Measurements from ENCODE around the gene SHISA5.
"Not testable (repeated sequence)": the region's sequence is repeated elsewhere in the genome, so short reads cannot be mapped to it uniquely, and the experiment has no call there.

The SHISA5 gene, protein sequence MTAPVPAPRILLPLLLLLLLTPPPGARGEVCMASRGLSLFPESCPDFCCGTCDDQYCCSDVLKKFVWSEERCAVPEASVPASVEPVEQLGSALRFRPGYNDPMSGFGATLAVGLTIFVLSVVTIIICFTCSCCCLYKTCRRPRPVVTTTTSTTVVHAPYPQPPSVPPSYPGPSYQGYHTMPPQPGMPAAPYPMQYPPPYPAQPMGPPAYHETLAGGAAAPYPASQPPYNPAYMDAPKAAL
- total RNA-seq, result 36.8 to 177 (median 112) reads per million in 9 experiments

DNA sequence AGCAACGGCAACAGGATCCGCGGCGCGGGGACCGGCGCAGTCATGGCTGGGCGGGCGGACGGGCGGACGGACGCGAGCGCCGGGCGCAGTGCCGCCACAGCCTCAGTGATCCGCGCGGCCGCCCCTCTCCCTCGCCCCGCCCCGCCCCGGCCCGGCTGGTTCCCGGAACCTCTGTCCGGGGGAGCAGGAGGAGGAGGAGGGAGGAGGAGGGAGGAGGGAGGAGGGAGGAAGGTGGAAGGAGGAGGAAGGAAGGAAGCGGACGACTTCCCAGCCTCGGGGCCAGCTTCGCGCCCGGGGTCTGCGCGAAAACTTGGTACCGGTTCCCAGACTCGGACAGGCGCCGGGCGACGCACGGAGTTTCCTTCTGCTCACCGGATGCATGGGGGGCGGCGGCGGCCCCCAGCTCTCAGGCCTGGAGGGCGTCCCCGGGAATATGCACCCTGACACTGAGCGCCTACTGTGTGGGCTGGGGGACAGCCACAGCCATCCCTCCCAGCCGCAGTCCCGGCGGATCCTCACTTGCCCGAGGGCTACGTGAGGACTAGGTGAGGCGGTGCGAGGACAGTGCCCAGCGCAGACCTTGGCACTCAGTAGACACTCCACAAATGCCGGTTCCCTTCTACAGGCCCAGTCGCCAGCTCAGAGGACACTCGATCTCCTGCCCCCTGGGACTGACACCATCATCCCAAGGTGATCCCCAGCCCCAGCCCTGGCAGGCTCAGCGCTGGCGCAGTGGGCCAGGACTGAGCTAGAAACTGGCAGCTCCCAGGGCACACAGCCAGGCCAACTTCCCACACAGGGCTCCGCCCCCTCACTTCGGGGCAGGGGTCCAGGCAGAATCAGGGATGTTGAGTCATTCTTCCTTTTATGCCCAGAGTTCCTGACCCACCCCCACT lies at the start of gene SHISA5:
Gene SHISA5 (minus strand): TSS at position 124 of the 896 bp plus-strand sequence. CDS start 80 bp downstream, at position 44.
- Mint-ChIP-seq H3K27me3 (no peaks in the 10 kb centered on the region), H3K9me3 (no peaks in the 10 kb centered on the region), H3K4me1 (ENCODE audit: low read depth in 2 of 2) (peaks cover 45 to 55% of the 10 kb centered on the region in 2 donors), H3K4me3 (peak within 1 kb of the TSS; percentile 83 to 86), H3K27ac (peak within 1 kb of the TSS; percentile 90 to 91), H3K36me3 (ENCODE audit: insufficient read depth) (peaks cover under 1% of the 10 kb centered on the region)
- DNase-seq, result peak; percentile 40 to 46 (median 45)
- ATAC-seq (replicated peaks), result peak; percentile 61

DNA sequence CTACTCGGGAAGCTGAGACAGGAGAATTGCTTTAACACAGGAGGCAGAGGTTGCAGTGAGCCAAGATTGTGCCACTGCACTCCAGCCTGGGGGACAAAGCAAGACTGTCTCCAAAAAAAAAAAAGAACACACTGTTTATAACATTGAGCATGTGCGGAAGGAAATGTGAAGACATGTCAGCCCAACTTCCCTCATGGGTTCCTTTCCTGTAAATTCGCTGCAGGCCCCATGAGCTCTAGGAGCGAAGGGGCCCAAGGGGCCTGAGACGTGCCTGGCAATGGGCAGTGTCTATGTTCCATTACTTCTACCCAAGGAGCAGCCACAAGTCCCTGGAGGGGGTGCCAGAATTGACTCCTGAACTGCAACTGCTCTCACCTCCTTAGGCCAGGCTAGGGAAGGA lies 49.4 kb upstream of the SHISA5 start:
- no peak overlapping the region for H3K27ac Mint-ChIP-seq
- no peak overlapping the region for H3K4me3 Mint-ChIP-seq
- H3K4me1 Mint-ChIP-seq (ENCODE audit: low read depth in 2 of 2), result peaks cover 10 to 11% of the 10 kb centered on the region in 2 donors
- DNase-seq (no peak), ATAC-seq (replicated peaks) (no peak)
- no peaks in the 10 kb centered on the region for H3K27me3 Mint-ChIP-seq
- peaks cover 7% of the 10 kb centered on the region for H3K36me3 Mint-ChIP-seq (ENCODE audit: insufficient read depth)
- H3K9me3 Mint-ChIP-seq, result no peaks in the 10 kb centered on the region

DNA sequence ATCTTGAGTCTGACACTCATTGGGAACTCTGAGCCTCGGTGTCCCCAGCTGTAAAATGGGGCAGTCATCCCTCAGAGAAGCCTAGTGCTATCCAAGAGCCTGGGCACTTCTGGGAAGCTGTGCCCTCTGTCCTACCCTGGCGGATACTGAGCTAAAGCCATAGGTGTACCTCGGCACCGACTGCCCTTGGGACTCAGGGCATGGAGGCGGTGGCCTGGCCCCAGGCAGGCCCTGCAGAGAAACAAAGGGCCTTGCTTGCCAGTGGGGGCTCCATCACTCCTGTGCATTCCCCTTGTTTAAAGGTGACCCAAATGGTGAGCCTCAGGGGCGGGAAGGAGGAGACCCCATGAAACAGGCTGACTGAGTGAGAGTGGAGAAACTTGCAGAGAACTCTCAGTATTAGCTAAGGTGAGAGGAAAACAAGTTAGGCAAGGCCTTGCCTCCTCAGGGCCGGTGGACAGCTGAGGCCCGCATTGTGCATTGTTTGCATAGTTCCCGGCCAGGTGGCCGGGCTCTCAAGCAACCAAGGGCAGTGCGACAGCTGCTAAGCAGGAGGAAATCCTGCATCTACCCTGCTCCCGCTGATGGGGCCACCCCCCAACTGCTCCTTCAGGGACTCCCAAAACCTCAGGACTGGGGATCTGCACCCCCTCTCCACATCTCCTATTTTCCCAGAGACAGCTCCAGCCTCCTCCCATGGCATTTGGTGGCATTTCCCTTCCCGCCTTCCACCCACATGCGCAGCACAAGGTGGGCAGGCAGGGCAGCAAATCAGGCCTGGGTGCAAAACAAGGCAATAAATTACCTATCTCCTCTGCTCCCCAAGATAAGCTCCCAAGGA lies 48.4 kb upstream of the SHISA5 start:
- no peaks in the 10 kb centered on the region for H3K9me3 Mint-ChIP-seq
- no peak for ATAC-seq (replicated peaks)
- peaks cover 5 to 8% of the 10 kb centered on the region in 2 donors for H3K4me1 Mint-ChIP-seq (ENCODE audit: low read depth in 2 of 2)
- H3K4me3 Mint-ChIP-seq, result no peak overlapping the region
- peak overlapping the region in 1 of 2 donors; percentile 7 for H3K27ac Mint-ChIP-seq
- no peak for DNase-seq
- H3K36me3 Mint-ChIP-seq (ENCODE audit: insufficient read depth), result peaks cover 7% of the 10 kb centered on the region
- no peaks in the 10 kb centered on the region for H3K27me3 Mint-ChIP-seq

DNA sequence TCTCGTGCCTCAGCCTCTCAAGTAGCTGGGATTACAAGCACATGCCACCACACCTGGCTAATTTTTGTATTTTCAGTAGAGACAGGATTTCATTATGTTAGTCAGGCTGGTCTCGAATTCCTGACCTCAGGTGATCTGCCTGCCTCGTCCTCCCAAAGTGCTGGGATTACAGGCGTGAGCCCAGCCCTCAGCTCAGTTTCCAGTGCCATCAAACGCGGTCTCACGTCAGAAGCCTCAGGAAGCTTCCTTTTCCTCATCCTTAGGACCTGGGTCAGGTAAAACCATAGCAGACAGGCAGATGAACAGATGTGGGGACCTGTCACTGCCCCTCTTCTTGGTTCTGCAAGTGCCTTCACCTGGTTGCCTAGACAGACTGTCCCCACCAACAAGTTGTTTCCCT lies 47.7 kb upstream of the SHISA5 start:
- DNase-seq; H3K27ac Mint-ChIP-seq; H3K27me3 Mint-ChIP-seq; H3K9me3 Mint-ChIP-seq; H3K4me3 Mint-ChIP-seq; H3K4me1 Mint-ChIP-seq (ENCODE audit: low read depth in 2 of 2); ATAC-seq (replicated peaks); H3K36me3 Mint-ChIP-seq (ENCODE audit: insufficient read depth): not testable (repeated sequence)

DNA sequence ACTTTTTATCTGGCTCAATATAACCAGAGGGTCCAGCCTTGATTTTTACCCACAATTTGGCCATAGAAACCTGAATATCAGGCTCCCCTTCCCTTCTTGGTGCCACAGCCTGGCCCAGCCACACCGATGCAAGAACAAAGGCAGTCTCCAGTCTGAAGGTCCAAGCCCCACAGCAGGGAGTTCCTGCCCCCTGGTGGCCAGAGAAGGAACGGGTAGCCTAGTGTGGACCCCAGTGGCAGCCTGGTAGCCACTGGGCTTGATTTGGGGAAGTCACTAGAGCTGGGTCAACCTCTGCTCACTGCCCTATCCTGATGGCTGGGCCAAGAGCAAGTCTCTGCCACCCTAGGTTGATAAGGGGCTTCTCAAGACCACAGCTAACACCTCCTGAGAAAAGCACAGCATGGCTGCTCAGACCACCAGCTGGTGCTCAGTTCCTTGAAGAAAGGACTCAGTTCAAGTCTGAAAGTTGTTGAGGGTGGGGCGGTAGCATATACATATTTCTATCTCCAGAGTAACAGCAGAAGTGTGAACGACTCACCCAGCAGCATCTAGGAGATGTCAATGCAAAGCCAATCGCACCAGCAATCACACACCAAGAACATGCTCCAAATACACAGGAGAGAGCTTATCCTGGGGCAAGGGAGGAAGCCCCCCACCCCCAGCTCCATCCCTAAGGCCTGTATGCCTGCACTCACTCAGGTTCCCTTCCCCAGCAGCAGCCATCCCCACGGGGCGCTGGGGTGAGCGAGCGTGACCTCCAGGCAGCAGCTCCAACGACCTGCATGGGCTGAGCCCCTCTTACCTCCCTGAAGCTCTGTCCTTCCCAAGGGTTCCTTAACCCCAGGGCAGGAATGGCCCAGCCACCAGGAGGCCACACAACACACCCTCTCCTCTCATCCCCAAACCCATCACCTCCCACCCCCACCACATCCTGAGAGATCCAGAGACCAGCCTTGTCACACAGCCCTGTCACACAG lies 45.0 kb upstream of the SHISA5 start:
- Mint-ChIP-seq H3K4me1 (ENCODE audit: low read depth in 2 of 2) (peaks cover 0 to 3% of the 10 kb centered on the region in 2 donors), H3K4me3 (no peak overlapping the region), H3K27ac (no peak overlapping the region), H3K36me3 (ENCODE audit: insufficient read depth) (peaks cover 2% of the 10 kb centered on the region), H3K27me3 (no peaks in the 10 kb centered on the region), H3K9me3 (no peaks in the 10 kb centered on the region)
- ATAC-seq (replicated peaks) (peak; percentile 100), DNase-seq (peak; percentile 83 to 87 (median 84))

DNA sequence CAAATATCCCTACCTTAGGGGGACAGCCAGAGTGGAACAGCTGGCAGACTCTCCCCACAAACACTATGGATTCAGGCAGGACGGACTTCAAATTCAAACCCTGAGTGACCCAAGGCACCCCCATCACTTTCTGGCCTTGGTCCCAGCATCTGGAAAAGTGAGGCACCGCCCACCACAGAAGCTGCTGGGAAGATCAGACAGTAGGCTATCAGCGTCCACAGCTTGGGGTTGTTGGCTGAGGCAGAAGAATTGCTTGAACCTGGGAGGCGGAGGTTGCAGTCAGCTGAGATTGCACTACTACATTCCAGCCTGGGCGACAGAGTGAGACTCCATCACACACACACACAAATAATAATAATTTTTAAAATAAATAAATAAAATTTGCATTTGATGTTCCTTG lies 44.2 kb upstream of the SHISA5 start:
- Mint-ChIP-seq H3K36me3 (ENCODE audit: insufficient read depth) (peaks cover 2% of the 10 kb centered on the region), H3K9me3 (no peaks in the 10 kb centered on the region), H3K4me3 (no peak overlapping the region), H3K27me3 (no peaks in the 10 kb centered on the region), H3K27ac (no peak overlapping the region), H3K4me1 (ENCODE audit: low read depth in 2 of 2) (peaks cover 0 to 3% of the 10 kb centered on the region in 2 donors)
- ATAC-seq (replicated peaks) (no peak), DNase-seq (no peak)

DNA sequence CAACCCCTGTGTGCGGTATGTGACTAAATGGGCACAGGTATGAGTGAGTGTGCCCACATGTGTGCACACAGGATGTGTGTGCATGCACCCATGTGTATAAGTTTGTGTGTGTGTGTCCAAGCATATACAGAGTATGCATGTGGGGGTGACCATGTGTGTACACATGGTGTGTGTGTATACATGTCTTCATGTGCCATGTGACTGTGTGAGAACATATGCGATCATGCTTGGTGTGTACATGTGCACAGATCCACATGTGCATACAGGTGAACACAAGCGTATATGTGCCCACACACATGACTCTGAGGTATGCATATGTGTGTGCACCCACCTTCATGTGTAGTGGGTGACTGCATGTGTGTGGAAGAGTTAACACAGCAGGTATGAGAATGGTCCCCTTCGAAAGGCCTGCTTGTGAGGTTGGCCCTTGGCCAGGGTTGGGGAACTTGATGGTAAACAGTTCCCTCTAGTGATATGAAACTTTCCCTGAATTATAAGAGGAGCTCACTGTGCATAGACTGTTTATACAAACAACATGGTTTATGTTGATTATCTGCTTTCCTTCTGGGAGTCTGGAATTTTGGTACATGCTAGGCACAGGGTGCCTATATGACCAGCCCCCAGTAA lies 42.3 kb upstream of the SHISA5 start:
- no peak overlapping the region for H3K27ac Mint-ChIP-seq
- no peak overlapping the region for H3K4me3 Mint-ChIP-seq
- no peaks in the 10 kb centered on the region for H3K9me3 Mint-ChIP-seq
- H3K36me3 Mint-ChIP-seq (ENCODE audit: insufficient read depth), result peaks cover 2% of the 10 kb centered on the region
- no peaks in the 10 kb centered on the region for H3K27me3 Mint-ChIP-seq
- no peak for DNase-seq
- H3K4me1 Mint-ChIP-seq (ENCODE audit: low read depth in 2 of 2), result peaks cover 0 to 3% of the 10 kb centered on the region in 2 donors
- ATAC-seq (replicated peaks), result no peak

DNA sequence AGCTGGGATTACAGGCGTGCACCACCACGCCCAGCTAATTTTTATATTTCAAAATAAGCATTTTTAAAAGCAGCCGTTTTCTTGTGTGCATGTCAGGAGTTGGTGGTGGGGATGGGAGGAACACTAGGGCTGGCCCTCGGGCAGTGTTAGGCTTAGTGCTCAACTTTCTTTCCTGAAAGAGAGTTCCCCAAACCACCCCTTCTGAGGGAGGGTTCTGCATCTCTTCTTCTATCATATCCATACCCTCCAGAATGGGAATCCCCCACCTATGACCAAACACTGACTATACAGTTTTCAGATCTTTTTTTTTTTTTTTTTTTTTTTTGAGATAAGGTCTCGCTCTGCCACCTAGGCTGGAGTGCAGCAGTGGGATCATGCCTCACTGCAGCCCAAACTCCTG lies 40.2 kb upstream of the SHISA5 start:
- ATAC-seq (replicated peaks), result no peak
- H3K36me3 Mint-ChIP-seq (ENCODE audit: insufficient read depth), result peaks cover 2% of the 10 kb centered on the region
- peaks cover 0 to 3% of the 10 kb centered on the region in 2 donors for H3K4me1 Mint-ChIP-seq (ENCODE audit: low read depth in 2 of 2)
- no peak overlapping the region for H3K27ac Mint-ChIP-seq
- H3K27me3 Mint-ChIP-seq, result no peaks in the 10 kb centered on the region
- H3K9me3 Mint-ChIP-seq, result no peaks in the 10 kb centered on the region
- no peak overlapping the region for H3K4me3 Mint-ChIP-seq
- DNase-seq, result no peak

DNA sequence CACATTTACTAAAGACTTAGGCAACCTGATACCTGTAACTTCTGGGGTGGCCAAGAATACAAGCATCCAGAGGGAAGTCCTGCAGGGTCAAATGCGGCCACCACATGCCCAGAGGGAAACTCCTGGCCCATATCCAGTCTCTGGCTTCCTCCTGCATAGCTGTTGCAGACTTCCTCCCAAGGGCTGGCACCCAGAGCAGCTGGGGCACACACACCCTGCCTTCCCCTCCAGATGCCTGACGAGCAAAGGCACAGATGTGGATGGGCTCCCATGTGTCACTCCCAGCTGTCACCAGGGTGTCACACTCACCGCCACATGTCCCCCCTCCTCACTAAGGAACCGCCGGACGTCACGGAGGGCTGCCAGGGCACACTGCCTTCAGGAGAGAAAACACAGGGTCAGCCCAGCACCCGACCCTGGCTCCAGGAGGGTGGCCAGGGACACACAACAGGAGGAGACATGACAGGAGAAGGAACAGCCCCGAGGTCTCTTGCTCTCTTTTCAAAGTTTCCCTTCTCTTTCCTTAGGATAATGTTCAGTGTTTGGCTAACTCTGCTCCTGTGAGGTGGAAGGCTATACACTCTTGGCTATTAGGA lies 39.4 kb upstream of the SHISA5 start:
- H3K4me3 Mint-ChIP-seq, result no peak overlapping the region
- no peaks in the 10 kb centered on the region for H3K4me1 Mint-ChIP-seq (ENCODE audit: low read depth in 2 of 2)
- ATAC-seq (replicated peaks), result no peak
- H3K27me3 Mint-ChIP-seq, result no peaks in the 10 kb centered on the region
- no peak for DNase-seq
- H3K36me3 Mint-ChIP-seq (ENCODE audit: insufficient read depth), result no peaks in the 10 kb centered on the region
- H3K9me3 Mint-ChIP-seq, result no peaks in the 10 kb centered on the region
- no peak overlapping the region for H3K27ac Mint-ChIP-seq

DNA sequence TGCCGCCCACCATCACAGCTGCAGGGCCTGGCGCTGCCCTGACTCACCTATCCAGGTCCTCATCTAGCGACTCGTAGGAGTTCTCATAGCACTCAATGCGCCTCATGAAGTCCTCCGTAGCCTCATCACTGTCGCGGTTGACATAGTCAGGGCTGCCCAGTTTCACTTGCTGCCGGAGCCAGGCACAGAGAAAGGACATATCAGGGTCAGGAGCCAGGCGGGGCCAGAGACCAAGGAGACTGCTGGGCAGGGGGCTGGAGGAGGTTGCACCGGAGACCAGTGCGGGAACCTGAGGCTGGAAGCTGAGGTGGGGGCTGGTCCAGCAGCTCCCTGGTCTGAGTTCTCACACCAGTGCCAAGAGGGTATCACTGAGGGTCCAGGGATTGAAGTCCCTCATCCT lies 34.5 kb upstream of the SHISA5 start:
- ATAC-seq (replicated peaks) (no peak), DNase-seq (no peak)
- no peaks in the 10 kb centered on the region for H3K36me3 Mint-ChIP-seq (ENCODE audit: insufficient read depth)
- H3K9me3 Mint-ChIP-seq, result no peaks in the 10 kb centered on the region
- H3K4me3 Mint-ChIP-seq, result no peak overlapping the region
- H3K27me3 Mint-ChIP-seq, result no peaks in the 10 kb centered on the region
- H3K4me1 Mint-ChIP-seq (ENCODE audit: low read depth in 2 of 2), result peaks cover 0 to 4% of the 10 kb centered on the region in 2 donors
- H3K27ac Mint-ChIP-seq, result no peak overlapping the region

DNA sequence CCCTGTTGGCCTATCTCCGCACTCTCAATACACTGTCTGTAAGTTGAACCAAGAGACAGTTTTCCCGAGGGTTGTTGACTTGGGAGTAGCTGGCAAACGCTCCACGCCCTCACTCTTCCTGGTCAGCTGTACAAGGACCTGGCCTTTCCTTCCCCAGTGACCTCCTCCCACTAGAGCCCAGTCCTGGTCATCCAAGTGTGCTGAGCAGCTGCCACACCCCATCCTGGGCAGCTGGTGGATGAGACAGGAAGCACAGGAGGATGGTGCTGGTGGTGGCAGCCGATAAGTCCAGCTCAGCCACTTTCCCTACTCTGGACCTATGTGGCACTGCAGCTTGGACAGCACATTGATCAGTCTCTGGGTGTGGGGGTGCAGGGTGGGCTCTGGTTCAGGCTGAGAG lies 32.8 kb upstream of the SHISA5 start:
- Mint-ChIP-seq H3K4me1 (ENCODE audit: low read depth in 2 of 2) (peaks cover 0 to 4% of the 10 kb centered on the region in 2 donors), H3K36me3 (ENCODE audit: insufficient read depth) (no peaks in the 10 kb centered on the region), H3K27ac (no peak overlapping the region), H3K27me3 (no peaks in the 10 kb centered on the region), H3K9me3 (no peaks in the 10 kb centered on the region), H3K4me3 (no peak overlapping the region)
- ATAC-seq (replicated peaks), result no peak
- DNase-seq, result no peak

DNA sequence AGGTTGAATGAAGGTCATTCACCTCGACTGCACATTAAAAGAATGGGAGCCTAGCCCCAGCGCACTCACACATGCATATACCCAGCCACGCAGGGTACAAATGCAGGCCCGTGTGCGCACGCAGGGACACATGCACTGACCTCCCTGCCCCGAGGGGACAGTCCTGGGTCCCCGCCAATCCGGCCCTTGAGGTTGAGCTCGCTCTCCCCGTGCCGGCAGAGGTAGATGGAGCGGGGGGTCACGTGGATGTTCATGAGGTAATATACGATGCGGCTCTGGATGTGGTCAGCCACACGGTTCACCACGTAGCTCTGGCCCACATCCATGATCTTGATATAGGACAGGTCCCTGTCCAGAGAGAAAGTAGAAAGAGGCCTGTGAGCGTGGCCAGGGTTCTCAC lies 32.1 kb upstream of the SHISA5 start:
- no peaks in the 10 kb centered on the region for H3K36me3 Mint-ChIP-seq (ENCODE audit: insufficient read depth)
- no peaks in the 10 kb centered on the region for H3K27me3 Mint-ChIP-seq
- no peak overlapping the region for H3K4me3 Mint-ChIP-seq

More for the DNA sequence above, 32.1 kb upstream of the SHISA5 start:
- no peak overlapping the region for H3K27ac Mint-ChIP-seq
- H3K4me1 Mint-ChIP-seq (ENCODE audit: low read depth in 2 of 2), result peaks cover 0 to 4% of the 10 kb centered on the region in 2 donors
- ATAC-seq (replicated peaks) (no peak), DNase-seq (no peak)
- no peaks in the 10 kb centered on the region for H3K9me3 Mint-ChIP-seq

Data from effector memory CD8-positive, alpha-beta T cell (primary cell).